Activated CD8-positive, alpha-beta memory T cell treated with anti-CD3 and anti-CD28 coated beads for 24 hours (primary cell): ENCODE data around the gene HTT.
A peak's percentile ranks its signal among the peaks of the same experiment; 100 is the strongest.

ENCODE experiments used
- DNase-seq: peaks from one replicate; pipeline ENCODE4 v3.0.0-alpha.2; 2020

The HTT gene

GRCh38 chr4:3177905-3178304 lies 103.4 kb downstream of the HTT start:
- no peak for DNase-seq

GRCh38 chr4:3178351-3178750 lies 103.9 kb downstream of the HTT start:
- DNase-seq = no peak

- no peak for DNase-seq
Observed at GRCh38 chr4:3179126-3179706, 104.7 kb downstream of the HTT start.

DNA sequence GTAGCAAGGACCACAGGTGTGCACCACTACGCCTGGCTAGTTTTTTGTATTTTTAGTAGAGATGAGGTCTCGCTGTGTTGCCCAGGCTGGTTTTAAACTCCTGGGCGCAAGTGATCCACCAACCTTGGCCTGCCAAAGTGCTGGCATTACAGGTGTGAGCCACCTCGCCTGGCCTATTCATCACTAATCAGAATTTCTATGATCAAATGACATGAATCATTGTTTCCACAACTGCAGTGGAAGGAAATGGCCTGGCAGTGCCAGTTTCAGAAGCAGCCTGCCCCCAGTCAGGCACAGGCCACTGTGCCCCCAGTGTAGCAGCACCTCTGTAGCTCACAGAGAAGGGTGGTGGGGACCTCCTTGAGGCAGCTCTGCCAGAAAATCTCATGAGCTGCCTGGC lies 108.5 kb downstream of the HTT start:
- no peak for DNase-seq

DNA sequence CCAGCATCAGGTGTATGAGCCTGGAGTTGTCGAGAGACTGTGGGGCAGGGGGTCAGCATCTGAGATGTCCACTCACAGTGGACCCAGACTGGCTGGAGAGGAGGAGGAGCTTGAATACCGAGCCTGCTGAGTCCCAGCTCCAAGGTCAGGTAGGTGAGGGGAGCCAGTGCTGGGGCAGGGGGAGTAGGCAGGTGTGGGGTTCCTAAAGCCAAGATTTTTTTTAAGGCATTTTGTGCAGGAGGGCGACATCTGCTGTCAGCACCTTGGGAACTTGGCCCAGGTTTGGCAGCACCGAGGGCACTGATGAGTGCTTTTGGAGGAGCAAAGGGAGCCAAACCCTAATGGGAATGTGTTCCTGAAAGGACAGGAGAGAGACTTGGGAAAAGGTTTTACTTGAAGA lies 110.2 kb downstream of the HTT start:
- DNase-seq = no peak

- DNase-seq = no peak
Observed at GRCh38 chr4:3186609-3187008, 112.1 kb downstream of the HTT start.

DNA sequence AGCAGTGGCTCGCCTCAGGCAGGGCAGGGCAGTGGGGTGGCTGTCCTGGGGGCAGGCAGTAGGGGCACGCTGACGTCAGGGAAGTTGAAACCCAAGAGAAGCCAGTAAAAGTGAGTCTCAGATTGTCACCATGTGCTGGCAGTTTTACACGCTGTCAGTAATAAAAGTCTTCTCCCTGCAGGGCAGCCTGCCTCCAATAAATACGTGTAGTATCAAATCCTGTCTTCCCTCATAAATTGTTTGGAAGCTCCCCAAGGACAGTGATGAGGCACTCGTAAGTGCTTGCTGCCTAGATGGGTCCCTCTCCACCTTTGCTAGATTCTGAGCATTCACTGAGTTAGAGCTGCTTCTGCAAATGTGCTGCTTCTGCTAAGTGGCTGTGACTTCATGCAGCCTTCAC lies 113.6 kb downstream of the HTT start:
- no peak for DNase-seq

- DNase-seq = no peak
Observed at GRCh38 chr4:3189459-3189858, 115.0 kb downstream of the HTT start.

GRCh38 chr4:3190549-3190948 lies 116.1 kb downstream of the HTT start:
- DNase-seq = no peak

GRCh38 chr4:3192188-3192587 lies 117.7 kb downstream of the HTT start:
- no peak for DNase-seq

- no peak for DNase-seq
Observed at GRCh38 chr4:3192827-3193226, 118.3 kb downstream of the HTT start.

GRCh38 chr4:3193531-3194203 lies 119.2 kb downstream of the HTT start:
- DNase-seq = no peak

- peak; percentile 54 for DNase-seq
Observed at GRCh38 chr4:3196670-3197359, 122.3 kb downstream of the HTT start.

GRCh38 chr4:3197366-3198105 lies 123.1 kb downstream of the HTT start:
- peak; percentile 54 for DNase-seq

DNA sequence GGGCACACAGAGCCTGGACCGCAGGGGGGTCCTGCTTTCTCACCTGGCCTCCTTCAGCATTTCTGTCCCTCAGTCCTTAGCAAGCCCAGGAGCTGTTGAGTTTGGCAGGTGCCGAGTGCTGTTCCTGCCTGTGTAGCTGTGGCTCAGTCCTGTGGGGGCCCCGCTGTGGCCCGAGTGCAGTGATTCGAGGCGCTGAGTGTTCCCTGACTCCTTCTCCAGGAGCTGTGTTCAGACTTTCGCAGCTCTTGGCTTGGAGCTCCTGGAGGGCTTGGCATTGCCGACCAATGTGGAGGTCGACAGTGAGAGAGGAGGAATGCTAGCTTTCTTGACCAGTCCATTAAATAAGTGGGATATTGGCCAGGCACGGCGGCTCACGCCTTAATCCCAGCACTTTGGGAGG lies 124.4 kb downstream of the HTT start:
- DNase-seq = peak; percentile 15

- DNase-seq = no peak
Observed at GRCh38 chr4:3199653-3200422, 125.4 kb downstream of the HTT start.

- DNase-seq = no peak
Observed at GRCh38 chr4:3200423-3201090, 126.1 kb downstream of the HTT start.

- DNase-seq = peak; percentile 72
Observed at GRCh38 chr4:3201718-3202702, 127.5 kb downstream of the HTT start.

- DNase-seq = peak; percentile 67
Observed at GRCh38 chr4:3202836-3203820, 128.6 kb downstream of the HTT start.

DNA sequence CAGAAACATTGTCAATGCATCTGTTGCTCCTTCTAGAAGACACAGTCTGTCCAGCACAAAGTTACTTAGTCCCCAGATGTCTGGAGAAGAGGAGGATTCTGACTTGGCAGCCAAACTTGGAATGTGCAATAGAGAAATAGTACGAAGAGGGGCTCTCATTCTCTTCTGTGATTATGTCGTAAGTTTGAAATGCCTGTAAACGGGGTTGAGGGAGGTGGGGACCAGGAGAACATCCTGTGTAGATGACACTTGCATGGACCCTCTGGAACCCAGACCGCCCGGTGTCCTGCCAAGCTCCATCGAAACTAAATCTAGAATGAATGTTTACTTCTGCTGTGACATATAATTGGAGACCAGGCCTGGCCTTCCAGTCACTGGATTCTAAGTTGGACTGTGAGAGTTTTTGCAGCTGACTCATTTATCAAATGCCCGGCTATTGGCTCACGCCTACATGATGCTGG lies 129.5 kb downstream of the HTT start:
- DNase-seq = no peak
